Choroid plexus epithelial cell (primary cell): ENCODE measurements around the gene ATP1B1.

Experiments
- DNase-seq: peaks from one replicate; pipeline ENCODE4 v3.0.0-alpha.2; 2010; ENCODE audit warnings: low read depth
- H3K4me3 ChIP-seq: 2 replicates; pipeline ENCODE4 v1.5.1; 2011; ENCODE audit warnings: low read depth, mild to moderate bottlenecking, control low read depth, low read length, moderate library complexity
- TF ChIP-seq, protein P1 (sequence below): conservative IDR thresholded peaks from 2 replicates; pipeline ENCODE4 v1.5.1; 2011; ENCODE audit warnings: low read depth, mild to moderate bottlenecking, control low read depth, inconsistent platforms, low read length, moderate library complexity

The ATP1B1 gene

DNA sequence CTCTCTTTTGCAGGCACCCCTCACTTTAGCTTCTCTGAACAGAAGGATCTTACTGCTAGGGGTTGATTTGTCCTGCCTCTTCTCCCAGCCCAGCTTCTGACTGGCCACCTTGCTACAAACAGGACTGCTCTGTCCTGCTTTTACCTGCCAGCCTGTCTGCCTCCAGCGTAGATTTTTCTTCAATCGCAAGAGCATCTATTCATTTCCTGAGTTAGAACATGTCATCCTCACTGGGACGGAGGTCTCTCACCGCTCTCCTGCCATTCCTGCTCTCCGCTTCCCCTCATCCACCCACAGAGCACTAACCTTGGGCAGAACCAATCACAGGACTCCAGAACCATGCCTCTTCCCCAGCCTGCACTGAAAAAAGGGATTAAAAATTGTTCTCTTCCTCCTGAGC is 3.5 kb upstream of the ATP1B1 start:
- no peak overlapping the region for H3K4me3 ChIP-seq
- TF ChIP-seq, protein P1, sequence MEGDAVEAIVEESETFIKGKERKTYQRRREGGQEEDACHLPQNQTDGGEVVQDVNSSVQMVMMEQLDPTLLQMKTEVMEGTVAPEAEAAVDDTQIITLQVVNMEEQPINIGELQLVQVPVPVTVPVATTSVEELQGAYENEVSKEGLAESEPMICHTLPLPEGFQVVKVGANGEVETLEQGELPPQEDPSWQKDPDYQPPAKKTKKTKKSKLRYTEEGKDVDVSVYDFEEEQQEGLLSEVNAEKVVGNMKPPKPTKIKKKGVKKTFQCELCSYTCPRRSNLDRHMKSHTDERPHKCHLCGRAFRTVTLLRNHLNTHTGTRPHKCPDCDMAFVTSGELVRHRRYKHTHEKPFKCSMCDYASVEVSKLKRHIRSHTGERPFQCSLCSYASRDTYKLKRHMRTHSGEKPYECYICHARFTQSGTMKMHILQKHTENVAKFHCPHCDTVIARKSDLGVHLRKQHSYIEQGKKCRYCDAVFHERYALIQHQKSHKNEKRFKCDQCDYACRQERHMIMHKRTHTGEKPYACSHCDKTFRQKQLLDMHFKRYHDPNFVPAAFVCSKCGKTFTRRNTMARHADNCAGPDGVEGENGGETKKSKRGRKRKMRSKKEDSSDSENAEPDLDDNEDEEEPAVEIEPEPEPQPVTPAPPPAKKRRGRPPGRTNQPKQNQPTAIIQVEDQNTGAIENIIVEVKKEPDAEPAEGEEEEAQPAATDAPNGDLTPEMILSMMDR: no peak
- DNase-seq: no peak

DNA sequence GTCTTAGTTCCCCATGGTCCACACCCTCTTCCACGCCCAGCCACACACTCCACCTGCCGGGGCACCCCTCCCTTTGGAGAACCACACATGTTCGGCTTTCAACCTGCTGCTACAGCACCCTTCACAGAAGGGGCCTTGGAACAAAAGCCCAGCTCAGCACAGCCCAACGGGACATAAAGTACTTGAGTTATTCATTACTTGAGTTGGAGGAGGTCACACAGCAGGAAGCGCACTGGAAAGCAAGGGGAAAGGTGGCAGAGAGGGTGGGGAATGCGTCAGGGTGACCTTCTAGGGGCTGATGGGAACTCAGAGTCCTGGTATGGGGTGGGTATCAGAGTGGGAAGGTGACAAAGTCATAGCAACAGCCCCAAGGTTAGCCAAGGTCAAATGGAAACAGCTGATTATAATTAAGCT is 3.0 kb upstream of the ATP1B1 start:
- TF ChIP-seq, protein P1: no peak
- H3K4me3 ChIP-seq: no peak overlapping the region
- no peak for DNase-seq

- no peak overlapping the region for H3K4me3 ChIP-seq
- TF ChIP-seq, protein P1: no peak
Measured at GRCh38 chr1:169105087-169105433, 1.4 kb upstream of the ATP1B1 start.

GRCh38 chr1:169105434-169106094 is 926 bp upstream of the ATP1B1 start:
- DNase-seq: no peak
- H3K4me3 ChIP-seq: peak overlapping the region; percentile 87
- TF ChIP-seq, protein P1: no peak

More at GRCh38 chr1:169105087-169105433, 1.4 kb upstream of the ATP1B1 start:
- no peak for DNase-seq

GRCh38 chr1:169106921-169107602 is 572 bp downstream of the ATP1B1 start:
- TF ChIP-seq, protein P1: no peak
- peak; percentile 42 for DNase-seq
- H3K4me3 ChIP-seq: peak overlapping the region; percentile 87

GRCh38 chr1:169107603-169108208 is 1.2 kb downstream of the ATP1B1 start:
- TF ChIP-seq, protein P1: no peak
- DNase-seq: peak; percentile 21
- H3K4me3 ChIP-seq: peak overlapping the region; percentile 87
